Prostate gland (tissue), 2 donors: Measurements from ENCODE around the gene CPLX1.

Experiments used
- CTCF ChIP-seq, 4 experiments: fragments of 200-600 bp in 2 of 4; fragments of 450-650 bp in 2 of 4; sonication (generic) in 2 of 4; IDR thresholded peaks; 1 replicate in 3 of 4; 2 replicates in 1 of 4; pipeline ENCODE4 v1.5.1; 2016 to 2019; ENCODE audit warnings: antibody characterized with exemption in 4 of 4, mild to moderate bottlenecking in 2 of 4, moderate library complexity in 2 of 4
- POLR2A ChIP-seq: fragments of 450-650 bp; IDR thresholded peaks from one replicate; pipeline ENCODE4 v1.6.1; 2016; ENCODE audit warnings: antibody characterized with exemption, mild to moderate bottlenecking

- TF ChIP-seq POLR2A (no peak), CTCF (IDR thresholded peaks at IDR 0.05) (no peak)
These were observed 4.9 kb upstream of the CPLX1 start for GRCh38 chr4:830601-831482.
